Astrocyte of the spinal cord (primary cell): Measurements from ENCODE around the gene ZNF76.

Experiments
- DNase-seq: peaks from one replicate; pipeline ENCODE4 v3.0.0; 2011; ENCODE audit warnings: low read depth, low spot score
- H3K4me3 ChIP-seq: 2 replicates; pipeline ENCODE4 v1.5.1; 2011; ENCODE audit warnings: low read depth, mild to moderate bottlenecking, low read length, moderate library complexity
- in situ Hi-C: cut with HindIII; loops from 2 replicates; pipeline ENCODE4 v1.10.0; 2017; ENCODE audit warnings: low sequenced_read_pairs
- TF ChIP-seq, protein P1 (sequence below): IDR thresholded peaks from 2 replicates; pipeline ENCODE4 v1.5.1; 2012; ENCODE audit warnings: low read depth, mild to moderate bottlenecking, low read length, inconsistent platforms

ZNF76 gene

DNA sequence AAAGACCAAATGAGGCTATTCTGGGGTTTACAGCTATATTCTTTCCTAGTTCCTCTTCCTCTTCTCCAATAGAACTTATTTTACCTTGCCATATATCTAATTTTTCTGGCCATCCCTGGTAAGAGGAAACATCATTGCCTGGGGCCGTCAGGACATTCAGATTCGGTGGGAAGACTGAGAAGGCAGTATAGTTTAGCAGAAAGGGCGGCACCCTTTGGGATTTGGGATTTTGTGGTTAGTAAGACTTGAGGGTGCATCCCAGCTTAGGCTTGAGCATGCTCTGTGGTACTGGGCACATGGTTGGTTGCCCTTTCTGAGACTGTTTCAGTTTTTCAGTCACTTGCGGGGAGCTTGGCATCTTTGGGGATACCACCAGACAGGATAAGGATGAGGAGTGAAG is 24.6 kb upstream of the ZNF76 start:
- DNase-seq = no peak
- TF ChIP-seq, protein P1, sequence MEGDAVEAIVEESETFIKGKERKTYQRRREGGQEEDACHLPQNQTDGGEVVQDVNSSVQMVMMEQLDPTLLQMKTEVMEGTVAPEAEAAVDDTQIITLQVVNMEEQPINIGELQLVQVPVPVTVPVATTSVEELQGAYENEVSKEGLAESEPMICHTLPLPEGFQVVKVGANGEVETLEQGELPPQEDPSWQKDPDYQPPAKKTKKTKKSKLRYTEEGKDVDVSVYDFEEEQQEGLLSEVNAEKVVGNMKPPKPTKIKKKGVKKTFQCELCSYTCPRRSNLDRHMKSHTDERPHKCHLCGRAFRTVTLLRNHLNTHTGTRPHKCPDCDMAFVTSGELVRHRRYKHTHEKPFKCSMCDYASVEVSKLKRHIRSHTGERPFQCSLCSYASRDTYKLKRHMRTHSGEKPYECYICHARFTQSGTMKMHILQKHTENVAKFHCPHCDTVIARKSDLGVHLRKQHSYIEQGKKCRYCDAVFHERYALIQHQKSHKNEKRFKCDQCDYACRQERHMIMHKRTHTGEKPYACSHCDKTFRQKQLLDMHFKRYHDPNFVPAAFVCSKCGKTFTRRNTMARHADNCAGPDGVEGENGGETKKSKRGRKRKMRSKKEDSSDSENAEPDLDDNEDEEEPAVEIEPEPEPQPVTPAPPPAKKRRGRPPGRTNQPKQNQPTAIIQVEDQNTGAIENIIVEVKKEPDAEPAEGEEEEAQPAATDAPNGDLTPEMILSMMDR = no peak
- in situ Hi-C loops = no loop called here
- H3K4me3 ChIP-seq = no peak overlapping the region

DNA sequence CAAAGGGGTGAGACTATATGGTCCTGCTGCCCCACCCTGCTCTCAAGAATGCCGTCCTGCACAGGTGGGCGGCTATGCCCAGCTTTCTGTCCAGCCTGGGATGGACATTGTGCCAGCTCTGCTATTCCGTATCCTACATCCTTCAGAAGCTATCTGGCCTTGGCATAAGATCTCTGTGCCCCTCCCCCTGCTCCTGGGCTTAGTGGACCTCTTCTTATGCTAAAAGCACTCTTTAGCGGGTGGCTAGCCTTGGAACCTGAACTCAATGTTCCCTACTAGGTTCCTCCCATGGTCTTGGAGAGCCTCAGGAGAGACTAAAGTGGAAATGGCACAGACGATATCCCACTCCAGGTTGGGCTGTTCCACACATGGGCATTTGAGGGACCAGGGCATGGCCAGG is 23.3 kb upstream of the ZNF76 start:
- in situ Hi-C loops = no loop called here
- DNase-seq = no peak
- TF ChIP-seq, protein P1 = no peak
- H3K4me3 ChIP-seq = no peak overlapping the region

DNA sequence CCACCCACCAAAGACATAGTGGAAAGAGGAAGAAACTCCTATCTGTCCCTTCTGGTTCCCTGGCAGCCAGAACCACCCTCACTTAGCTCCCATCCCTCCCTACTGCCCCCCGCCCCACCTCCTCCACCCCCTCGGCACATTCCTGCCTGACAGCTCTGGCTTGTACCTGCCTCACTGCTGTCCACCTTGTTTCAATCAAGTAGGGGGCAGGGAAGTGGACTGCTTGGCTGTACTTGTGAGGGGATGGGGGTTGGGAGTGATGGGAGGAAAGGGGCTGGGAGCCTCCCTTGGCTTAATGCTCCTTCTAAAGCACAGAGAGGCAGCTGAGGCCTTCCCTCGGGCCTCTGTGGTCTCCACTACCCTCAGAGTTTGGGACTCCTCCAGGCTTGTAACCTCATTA is 22.1 kb upstream of the ZNF76 start:
- TF ChIP-seq, protein P1 = no peak
- no peak for DNase-seq
- in situ Hi-C loops = no loop called here
- H3K4me3 ChIP-seq = no peak overlapping the region

DNA sequence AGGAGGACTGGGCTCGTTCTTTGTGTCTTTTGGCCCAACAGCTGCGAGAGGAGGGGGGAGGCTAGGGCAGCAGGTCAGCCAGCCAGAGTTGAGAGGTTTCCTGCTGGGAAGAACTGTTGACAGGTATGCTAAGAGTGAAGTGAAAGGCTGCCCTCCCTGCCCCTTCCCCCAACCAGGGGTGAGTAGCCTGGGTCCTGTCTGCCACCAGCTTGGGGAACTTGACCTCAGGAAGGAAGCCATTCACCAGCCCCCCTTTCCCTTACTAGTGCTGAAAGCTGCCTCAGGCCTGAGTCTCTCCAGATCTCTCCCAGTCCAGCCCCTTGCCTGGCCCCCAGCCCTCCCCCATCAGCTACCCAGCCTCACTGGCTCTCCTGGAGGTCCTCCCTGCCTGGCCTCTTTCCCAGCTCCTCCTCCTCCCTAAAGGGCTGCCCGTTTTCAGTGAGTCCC is 20.7 kb upstream of the ZNF76 start:
- TF ChIP-seq, protein P1 = no peak

DNA sequence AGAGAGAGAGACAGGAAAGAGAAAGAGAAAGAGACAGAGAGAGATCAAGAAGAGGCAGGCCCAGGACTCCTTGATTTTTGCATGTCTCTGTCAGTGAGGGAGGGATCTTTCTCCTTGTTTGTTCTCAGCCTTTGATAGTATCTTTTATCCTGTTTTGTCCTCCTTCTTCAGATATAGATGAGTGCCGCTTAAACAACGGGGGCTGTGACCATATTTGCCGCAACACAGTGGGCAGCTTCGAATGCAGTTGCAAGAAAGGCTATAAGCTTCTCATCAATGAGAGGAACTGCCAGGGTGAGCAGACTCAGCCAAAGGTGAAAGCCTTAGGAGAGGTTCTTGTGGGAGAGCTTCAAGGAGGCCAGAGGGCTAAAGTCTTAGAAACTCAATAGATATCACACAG is 20.0 kb upstream of the ZNF76 start:
- no peak for DNase-seq
- in situ Hi-C loops = no loop called here
- TF ChIP-seq, protein P1 = no peak
- H3K4me3 ChIP-seq = no peak overlapping the region

More for the DNA sequence above, 20.7 kb upstream of the ZNF76 start:
- in situ Hi-C loops = no loop called here
- DNase-seq = no peak
- no peak overlapping the region for H3K4me3 ChIP-seq

DNA sequence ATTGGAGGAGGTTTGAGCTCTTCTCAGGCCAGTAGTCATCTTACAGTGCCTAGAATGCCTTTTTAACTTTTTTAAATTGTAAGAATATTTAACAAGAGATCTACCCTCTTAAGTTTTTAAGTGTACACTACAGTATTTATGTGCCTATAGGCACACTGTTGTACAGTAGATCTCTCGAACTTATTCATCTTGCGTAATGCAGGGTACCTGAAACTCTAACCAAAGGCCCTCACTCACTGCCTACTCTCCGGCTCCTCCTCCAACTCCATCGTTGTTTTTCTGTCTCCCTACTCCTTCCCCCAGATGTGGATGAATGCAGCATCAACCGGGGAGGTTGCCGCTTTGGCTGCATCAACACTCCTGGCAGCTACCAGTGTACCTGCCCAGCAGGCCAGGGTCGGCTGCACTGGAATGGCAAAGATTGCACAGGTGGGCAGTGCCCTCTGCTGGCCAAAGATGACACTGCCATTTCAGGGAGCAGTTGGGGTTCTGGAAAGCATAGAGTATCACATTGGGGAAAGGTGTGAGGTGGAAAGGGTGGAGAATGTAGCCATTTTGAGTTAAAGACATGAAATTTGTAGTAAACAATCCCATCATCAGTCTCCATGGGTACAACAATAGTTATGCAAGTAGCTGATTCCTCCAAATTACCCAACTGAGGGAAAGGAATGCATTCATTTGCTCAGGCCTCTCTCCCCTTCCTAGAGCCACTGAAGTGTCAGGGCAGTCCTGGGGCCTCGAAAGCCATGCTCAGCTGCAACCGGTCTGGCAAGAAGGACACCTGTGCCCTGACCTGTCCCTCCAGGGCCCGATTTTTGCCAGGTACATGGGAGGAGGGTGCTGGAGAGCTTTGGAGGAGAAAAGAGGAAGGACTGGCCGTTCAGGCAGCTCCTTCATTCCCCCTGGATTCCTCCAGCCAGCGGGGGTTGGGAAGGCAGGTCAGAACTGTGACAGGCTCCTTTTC is 18.4 kb upstream of the ZNF76 start:
- TF ChIP-seq, protein P1 = peak; percentile 96
- H3K4me3 ChIP-seq = no peak overlapping the region
- DNase-seq = peak; percentile 47
- in situ Hi-C loops = no loop called here
